Stimulated activated CD4-positive, alpha-beta T cell treated with anti-CD3 and anti-CD28 coated beads, Interleukin-1b, Interleukin-23, amount 100 ng/mL, for 1 hour (primary cell): ENCODE measurements around the gene PTGES3.
"Not testable (repeated sequence)": the region's sequence is repeated elsewhere in the genome, so short reads cannot be mapped to it uniquely, and the experiment has no call there.

Experiments
- DNase-seq, 2 donors: peaks; one replicate each; pipeline ENCODE4 v3.0.0-alpha.2; 2020; ENCODE audit warnings: low read depth in 2 of 2

PTGES3 gene

GRCh38 chr12:56709759-56710376, 21.8 kb upstream of the PTGES3 start:
- DNase-seq, result no peak

GRCh38 chr12:56704522-56704921, 16.4 kb upstream of the PTGES3 start:
- DNase-seq, result not testable (repeated sequence)

- no peak for DNase-seq
Observed at GRCh38 chr12:56699020-56699661, 11.1 kb upstream of the PTGES3 start.

GRCh38 chr12:56695327-56696101, 7.4 kb upstream of the PTGES3 start:
- DNase-seq, result no peak

- DNase-seq, result no peak
Observed at GRCh38 chr12:56694161-56694560, 6.1 kb upstream of the PTGES3 start.

GRCh38 chr12:56688846-56689109, 694 bp upstream of the PTGES3 start:
- DNase-seq, result no peak

- peak in 1 of 2 donors; percentile 18 for DNase-seq
Observed at GRCh38 chr12:56687223-56688128, 608 bp downstream of the PTGES3 start.

- no peak for DNase-seq
Observed at GRCh38 chr12:56684745-56685359, 3.2 kb downstream of the PTGES3 start.

GRCh38 chr12:56682323-56682722, 5.8 kb downstream of the PTGES3 start:
- no peak for DNase-seq

- DNase-seq, result no peak
Observed at GRCh38 chr12:56679883-56680575, 8.1 kb downstream of the PTGES3 start.

- no peak for DNase-seq
Observed at GRCh38 chr12:56678852-56679251, 9.2 kb downstream of the PTGES3 start.

GRCh38 chr12:56677680-56678079, 10.4 kb downstream of the PTGES3 start:
- DNase-seq, result no peak

- no peak for DNase-seq
Observed at GRCh38 chr12:56676851-56677580, 11.1 kb downstream of the PTGES3 start.

- no peak for DNase-seq
Observed at GRCh38 chr12:56671608-56672007, 16.5 kb downstream of the PTGES3 start.

- no peak for DNase-seq
Observed at GRCh38 chr12:56670836-56671235, 17.2 kb downstream of the PTGES3 start.

- DNase-seq, result no peak
Observed at GRCh38 chr12:56668197-56668457, 20.0 kb downstream of the PTGES3 start.

GRCh38 chr12:56661979-56662638, 26.0 kb downstream of the PTGES3 start:
- DNase-seq, result no peak

- no peak for DNase-seq
Observed at GRCh38 chr12:56661560-56661959, 26.5 kb downstream of the PTGES3 start.

GRCh38 chr12:56658921-56659320, 29.2 kb downstream of the PTGES3 start:
- DNase-seq, result no peak
